PFSK-1 (cell line): ENCODE results near the gene KPNB1.

ENCODE experiments used
- POLR2AphosphoS5 ChIP-seq: IDR thresholded peaks from 2 replicates; pipeline ENCODE4 v1.6.1; 2012; ENCODE audit warnings: low read depth, mild to moderate bottlenecking, control low read depth, low read length, moderate library complexity
- REST ChIP-seq, 2 experiments: IDR thresholded peaks; 2 replicates each; pipeline versions ENCODE4 v1.6.1 to v1.8.0; 2011 to 2012; ENCODE audit warnings: low read depth in 2 of 2, low read length in 2 of 2, control low read depth in 1 of 2, inconsistent platforms in 1 of 2, mild to moderate bottlenecking in 1 of 2, moderate library complexity in 1 of 2; ENCODE audit not compliant: insufficient read depth in 1 of 2
- TAF1 ChIP-seq: IDR thresholded peaks from 2 replicates; pipeline ENCODE4 v1.6.1; 2012; ENCODE audit warnings: low read length, control low read depth, borderline replicate concordance; ENCODE audit not compliant: insufficient read depth

DNA sequence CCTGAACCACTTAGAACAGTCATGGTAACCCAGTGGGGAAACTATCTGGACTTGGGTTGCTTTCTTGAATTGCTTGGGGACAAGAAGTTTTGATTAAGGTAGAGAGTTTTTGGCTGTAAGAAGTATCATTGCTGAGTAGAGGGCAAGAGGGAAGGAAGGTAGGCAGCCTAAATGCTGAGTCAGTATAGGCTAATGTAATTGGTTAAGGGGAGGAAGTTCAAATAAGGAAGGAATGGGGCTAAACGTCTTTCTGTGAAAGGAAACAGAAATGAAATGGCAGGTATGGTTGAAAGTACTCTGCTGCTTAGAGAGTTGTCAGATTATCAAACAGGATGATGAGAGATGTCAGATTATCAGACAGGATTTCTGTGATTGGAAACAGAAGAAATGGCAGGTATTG is 20.3 kb downstream of the KPNB1 start:
- TF ChIP-seq TAF1: no peak
- no peak for TF ChIP-seq POLR2AphosphoS5
- TF ChIP-seq REST (IDR thresholded peaks at IDR 0.05; ENCODE audit: insufficient read depth in 1 of 2, low read depth in 2 of 2, low read length in 2 of 2): no peak
